Epithelial cell of proximal tubule (primary cell): ENCODE measurements around the gene MRC1. TPM values are rescaled to one million over a fixed set of nuclear protein-coding genes. Genes with fewer than 3 reads are reported as not detected.

Source experiments
- DNase-seq: peaks from one replicate; pipeline ENCODE4 v3.0.0-alpha.2; 2011; ENCODE audit warnings: low read depth
- H3K4me3 ChIP-seq: 2 replicates; pipeline ENCODE4 v1.5.1; 2011; ENCODE audit warnings: low read depth, mild to moderate bottlenecking, low read length
- total RNA-seq: library from RNA; depleted of rRNA; stranded (reverse); fragments of >200 nt; gene quantifications from 2 replicates; pipeline ENCODE4 v1.2.3, GENCODE V29; 2015
- TF ChIP-seq, protein P1 (sequence below): conservative IDR thresholded peaks from 2 replicates; pipeline ENCODE4 v1.5.1; 2012; ENCODE audit warnings: low read depth, mild to moderate bottlenecking, low read length

MRC1 gene
- total RNA-seq, 1 donor from 2014 or later: not detected

DNA sequence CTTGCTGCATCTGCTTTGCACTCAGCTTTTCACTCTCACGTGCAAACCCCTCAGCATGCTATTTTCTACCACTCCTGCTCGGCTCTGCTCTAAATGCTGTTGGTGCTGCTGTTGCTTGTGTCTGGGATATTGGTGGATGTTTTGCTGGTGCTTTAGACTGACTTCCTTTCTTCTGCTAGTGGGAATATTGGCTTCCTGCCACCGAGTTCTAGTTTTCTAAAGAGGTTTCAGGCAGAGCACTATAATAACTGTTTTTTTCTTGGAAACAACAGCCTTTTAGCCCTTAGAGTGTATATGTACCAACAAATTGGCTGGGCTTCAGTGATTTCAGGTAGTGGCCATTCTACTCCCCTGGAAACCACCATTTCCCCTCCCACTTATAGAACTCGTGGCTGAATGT lies 29.4 kb upstream of the MRC1 start:
- H3K4me3 ChIP-seq: no peak overlapping the region
- TF ChIP-seq, protein P1, sequence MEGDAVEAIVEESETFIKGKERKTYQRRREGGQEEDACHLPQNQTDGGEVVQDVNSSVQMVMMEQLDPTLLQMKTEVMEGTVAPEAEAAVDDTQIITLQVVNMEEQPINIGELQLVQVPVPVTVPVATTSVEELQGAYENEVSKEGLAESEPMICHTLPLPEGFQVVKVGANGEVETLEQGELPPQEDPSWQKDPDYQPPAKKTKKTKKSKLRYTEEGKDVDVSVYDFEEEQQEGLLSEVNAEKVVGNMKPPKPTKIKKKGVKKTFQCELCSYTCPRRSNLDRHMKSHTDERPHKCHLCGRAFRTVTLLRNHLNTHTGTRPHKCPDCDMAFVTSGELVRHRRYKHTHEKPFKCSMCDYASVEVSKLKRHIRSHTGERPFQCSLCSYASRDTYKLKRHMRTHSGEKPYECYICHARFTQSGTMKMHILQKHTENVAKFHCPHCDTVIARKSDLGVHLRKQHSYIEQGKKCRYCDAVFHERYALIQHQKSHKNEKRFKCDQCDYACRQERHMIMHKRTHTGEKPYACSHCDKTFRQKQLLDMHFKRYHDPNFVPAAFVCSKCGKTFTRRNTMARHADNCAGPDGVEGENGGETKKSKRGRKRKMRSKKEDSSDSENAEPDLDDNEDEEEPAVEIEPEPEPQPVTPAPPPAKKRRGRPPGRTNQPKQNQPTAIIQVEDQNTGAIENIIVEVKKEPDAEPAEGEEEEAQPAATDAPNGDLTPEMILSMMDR: no peak
- DNase-seq: no peak

DNA sequence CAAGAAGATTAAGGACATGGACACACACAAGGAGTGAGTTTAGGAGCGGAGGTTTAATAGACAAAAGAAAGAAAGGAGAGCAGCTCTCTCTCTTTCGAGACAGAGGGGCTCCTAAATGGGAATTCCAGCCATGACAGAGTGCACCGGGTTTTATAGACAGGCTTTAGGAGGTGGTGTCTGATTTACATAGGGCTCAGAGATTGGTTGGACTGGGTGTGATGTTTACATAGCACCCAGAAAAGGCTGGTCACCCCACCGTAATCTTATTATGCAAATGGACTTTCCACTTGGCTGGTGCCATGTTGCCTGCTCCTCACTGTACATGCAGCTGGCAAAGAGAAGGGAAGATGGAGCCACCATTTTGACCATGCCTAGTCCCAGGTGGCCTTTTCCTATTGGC lies 28.4 kb upstream of the MRC1 start:
- no peak for DNase-seq
- H3K4me3 ChIP-seq: no peak overlapping the region
- TF ChIP-seq, protein P1: no peak

DNA sequence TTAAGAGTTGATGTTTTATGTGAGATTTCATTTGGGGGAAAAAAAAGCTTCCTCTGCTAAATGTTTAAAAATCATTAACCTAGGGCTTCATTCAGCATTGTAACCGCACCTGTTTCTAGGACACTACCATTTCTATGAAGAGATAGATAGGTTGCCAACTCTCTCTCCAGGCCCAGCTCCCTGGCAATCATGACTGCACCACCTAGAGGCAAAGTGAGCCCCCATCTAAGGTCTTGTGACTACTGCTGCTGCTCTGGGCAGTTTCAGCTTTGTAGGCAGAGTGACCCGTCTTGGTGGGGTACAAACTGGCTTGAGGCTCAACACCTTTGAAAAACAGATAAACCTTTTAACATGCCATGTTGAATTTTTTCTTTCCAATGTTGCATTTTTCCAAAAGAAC lies 27.3 kb upstream of the MRC1 start:
- TF ChIP-seq, protein P1: peak; percentile 22
- no peak overlapping the region for H3K4me3 ChIP-seq
- no peak for DNase-seq

DNA sequence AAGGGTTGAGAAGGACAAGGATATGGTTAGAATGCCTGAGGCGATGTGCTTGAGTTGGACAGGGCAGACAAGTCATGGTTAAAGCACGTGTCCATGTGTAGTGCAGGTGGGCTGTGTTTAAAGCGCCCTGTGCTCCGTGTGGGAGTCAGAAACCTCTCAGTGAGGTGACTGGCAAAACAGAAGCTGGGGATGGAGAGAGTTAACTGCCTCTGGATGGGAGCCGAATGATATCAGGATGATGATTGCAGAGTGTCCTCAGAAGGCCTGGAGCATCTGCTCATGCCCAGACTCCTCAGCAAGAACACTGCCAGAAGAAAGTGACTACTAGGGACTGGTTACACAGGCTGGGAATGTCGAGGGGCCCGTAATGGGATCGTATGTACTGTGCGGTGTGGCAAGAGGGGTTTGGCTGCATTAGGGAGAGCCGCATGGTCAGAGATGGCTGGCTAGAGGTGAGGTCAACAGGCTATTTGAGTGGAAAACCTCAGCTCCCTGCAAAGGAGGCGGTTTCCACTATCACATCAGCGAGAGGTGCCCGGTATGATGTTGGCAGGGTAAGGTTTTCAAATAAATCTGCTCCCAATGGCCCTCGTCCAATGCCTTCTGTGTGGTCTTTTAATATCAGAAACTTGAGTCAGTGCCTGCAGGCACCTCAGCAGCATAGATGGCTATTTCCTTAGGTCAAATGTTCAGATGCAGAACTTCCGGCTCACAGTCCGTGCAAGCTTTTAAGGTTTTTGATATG lies 26.1 kb upstream of the MRC1 start:
- TF ChIP-seq, protein P1: no peak
- DNase-seq: no peak
- no peak overlapping the region for H3K4me3 ChIP-seq

DNA sequence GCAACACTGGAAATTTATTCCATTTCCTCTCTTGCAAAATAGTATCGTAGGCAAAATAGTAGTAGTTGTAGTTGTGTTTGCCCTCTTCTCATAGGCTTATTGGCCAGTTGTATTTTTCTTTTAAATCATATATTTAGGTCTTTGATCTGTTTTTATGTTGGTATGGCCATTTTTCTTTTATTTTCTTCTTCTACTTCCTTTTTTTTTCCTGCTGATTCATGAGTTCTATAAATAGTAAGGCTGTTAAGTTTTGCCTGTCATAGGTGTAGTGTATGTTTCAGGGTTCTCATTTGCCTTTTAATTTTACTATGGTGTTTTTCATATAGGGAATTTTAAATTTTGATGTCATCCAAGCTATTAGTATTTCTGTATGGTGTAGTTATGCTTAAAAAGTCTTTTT lies 25.4 kb upstream of the MRC1 start:
- TF ChIP-seq, protein P1: no peak
- no peak overlapping the region for H3K4me3 ChIP-seq
- DNase-seq: no peak

DNA sequence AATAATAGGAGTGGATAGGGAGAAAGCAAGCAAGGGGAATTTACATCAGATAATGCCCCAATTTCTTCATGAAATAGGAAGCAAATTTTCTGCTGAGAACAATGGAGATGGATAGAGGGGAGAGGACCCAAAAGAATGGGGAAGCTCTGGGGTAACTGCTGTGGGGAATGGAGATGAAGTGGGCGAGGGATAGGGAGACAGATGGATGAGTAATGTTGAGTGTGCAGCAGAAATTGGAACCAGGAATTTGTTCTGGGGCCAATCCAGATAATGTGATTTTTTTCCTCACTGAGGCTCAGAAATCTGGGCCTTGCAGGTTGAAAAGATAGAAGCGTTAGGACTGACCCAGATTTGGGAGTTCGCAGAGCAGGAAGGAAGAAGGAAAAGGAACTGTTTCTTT lies 24.5 kb upstream of the MRC1 start:
- DNase-seq: no peak
- TF ChIP-seq, protein P1: no peak
- no peak overlapping the region for H3K4me3 ChIP-seq
